ENCODE results near the gene ANAPC16. TPM values are rescaled to one million over a fixed set of nuclear protein-coding genes. Genes with fewer than 3 reads are reported as not detected.

ANAPC16 gene
- total and polyA plus RNA-seq, 2 donors (not counting 1 experiment from before 2014, with no cell fraction given), result 104 to 132 TPM

- Histone ChIP-seq H3K27ac (ENCODE audit: low read length in 2 of 2) (no peak overlapping the region), H3K4me1 (ENCODE audit: control insufficient read depth in 2 of 2, insufficient read depth in 2 of 2, low read length in 2 of 2) (peaks cover 23 to 27% of the 10 kb centered on the region in 2 donors), H3K4me2 (replicated peaks; ENCODE audit: low read depth, low read length, poor library complexity, severe bottlenecking) (no peak overlapping the region), H3K9ac (ENCODE audit: low read length) (no peak overlapping the region), H3K36me3 (replicated peaks in 1 of 2; ENCODE audit: control extremely low read depth in 1 of 2, control insufficient read depth in 1 of 2, extremely low read depth in 1 of 2, insufficient read depth in 2 of 2, low read length in 1 of 2) (no peaks in the 10 kb centered on the region), H3K79me2 (ENCODE audit: control insufficient read depth, insufficient read depth, low read length) (no peaks in the 10 kb centered on the region), H3K9me3 (ENCODE audit: control extremely low read depth in 1 of 3, control insufficient read depth in 2 of 3, insufficient read depth in 1 of 3, low read length in 2 of 3) (peaks cover 0 to 10% (median 3%) of the 10 kb centered on the region in 3 donors), H2AFZ (ENCODE audit: insufficient read depth, low read depth, low read length, poor library complexity, severe bottlenecking) (no peak overlapping the region), H3K4me3 (ENCODE audit: control extremely low read depth in 1 of 5, extremely low read depth in 1 of 5, insufficient read depth in 1 of 5, low read depth in 2 of 5, low read length in 4 of 5) (no peak overlapping the region), H4K20me1 (ENCODE audit: control insufficient read depth, insufficient read depth, low read length, poor library complexity, severe bottlenecking) (no peaks in the 10 kb centered on the region), H3K27me3 (replicated peaks in 1 of 4; ENCODE audit: control extremely low read depth in 1 of 4, control insufficient read depth in 3 of 4, insufficient read depth in 4 of 4, low read length in 3 of 4) (no peaks in the 10 kb centered on the region)
- ATAC-seq (ENCODE audit: low read depth) (no peak), DNase-seq (no peak)
- ChIA-PET POLR2A (interaction anchor here (0.6 to 0.9 kb wide), 3 partner anchors 10 to 171 kb away, joined by 3 to 12 read pairs (median 9); no protein-coding TSS in a partner anchor), CTCF (interaction anchor here (0.7 to 2.4 kb wide), 6 partner anchors 8 to 54 kb away, joined by 3 to 7 read pairs (median 4); no protein-coding TSS in a partner anchor)
- no peaks in the 10 kb centered on the region for H3K27me3 Mint-ChIP-seq
- H3K4me3 Mint-ChIP-seq, result peak overlapping the region; percentile 1
- no peaks in the 10 kb centered on the region for H3K9me3 Mint-ChIP-seq (ENCODE audit: insufficient read depth)
- peaks cover 34% of the 10 kb centered on the region for H3K4me1 Mint-ChIP-seq
- TF ChIP-seq CTCF (IDR thresholded peaks at IDR 0.05) (no peak), EZH2 (IDR thresholded peaks at IDR 0.05; ENCODE audit: borderline replicate concordance, insufficient read depth, low read depth, low read length, poor library complexity, severe bottlenecking) (no peak)
- intact Hi-C loops (cut with micrococcal nuclease), result no loop called here
- 80% methylated on average over 2 of the region's 3 CpGs for WGBS (ENCODE audit: insufficient coverage)
- H3K27ac Mint-ChIP-seq, result no peak overlapping the region
Observed at GRCh38 chr10:72283131-72283530, 67.3 kb downstream of the ANAPC16 start.

Small RNA genes within 50 kb of the gene (small RNA-seq; reads per million reads assigned to genes)
- gene RF00019 (ENCODE audit: insufficient read length, low read depth, low replicate concordance) (not detected), gene RF00340 (ENCODE audit: insufficient read length, low read depth, low replicate concordance) (not detected)

Other genes with a start within 250 kb of the ANAPC16 start
- gene SPOCK2, start 127.5 kb upstream of the ANAPC16 start, total RNA-seq, result 133 and 139 TPM in 2 replicates
- 39.1 and 79.5 TPM in 2 replicates for gene SPOCK2, start 127.5 kb upstream of the ANAPC16 start, polyA plus RNA-seq
- gene ASCC1, start 264 bp downstream of the ANAPC16 start, total RNA-seq, result 28.1 and 31.3 TPM in 2 replicates
- gene ASCC1, start 264 bp downstream of the ANAPC16 start, polyA plus RNA-seq, result 17.9 and 20.2 TPM in 2 replicates
- gene DDIT4, start 57.9 kb downstream of the ANAPC16 start, total RNA-seq, result 103 and 110 TPM in 2 replicates
- gene DDIT4, start 57.9 kb downstream of the ANAPC16 start, polyA plus RNA-seq, result 94.8 and 102 TPM in 2 replicates
- 42.3 and 44.1 TPM in 2 replicates for gene DNAJB12, start 138.9 kb downstream of the ANAPC16 start, total RNA-seq
- 15.8 and 16.1 TPM in 2 replicates for gene DNAJB12, start 138.9 kb downstream of the ANAPC16 start, polyA plus RNA-seq

All from B cell (primary cell).